H1 (cell line): ENCODE data around the gene CACNG5. TPM values are rescaled to one million over a fixed set of nuclear protein-coding genes. Genes with fewer than 3 reads are reported as not detected.
A peak's percentile ranks its signal among the peaks of the same experiment; 100 is the strongest.

ENCODE experiments used
- CTCF ChIA-PET: fragments of 300-600 bp; sonication (Branson Sonifier 250); formaldehyde crosslinking; loops from one replicate; lab custom pipeline; 2021; ENCODE audit not compliant: partially characterized antibody; lab: Charles Lee
- POLR2A ChIA-PET: fragments of 300-600 bp; sonication (Branson Sonifier 250); formaldehyde crosslinking; loops from one replicate; lab custom pipeline; 2021; ENCODE audit warnings: inconsistent platforms; ENCODE audit not compliant: partially characterized antibody; lab: Charles Lee
- DNase-seq, 2 experiments: peaks; one replicate each; pipeline versions ENCODE4 v3.0.0 to v3.0.0-alpha.2; 2010 to 2022; ENCODE audit warnings: low spot score in 2 of 2, low read depth in 1 of 2, mixed read lengths in 1 of 2
- FAIRE-seq: peaks from 2 replicates; lab custom pipeline; 2011; peaks lifted over from hg19 to GRCh38; lab: Jason Lieb, UNC
- H2AFZ ChIP-seq: 2 replicates; pipeline ENCODE4 v1.8.1; 2012; ENCODE audit warnings: low read length, inconsistent platforms
- H2AK5ac ChIP-seq: 2 replicates; pipeline ENCODE4 v1.6.1; 2013; ENCODE audit warnings: low read depth, low read length
- H2BK120ac ChIP-seq: replicated peaks from 2 replicates; pipeline ENCODE3; 2013; ENCODE audit warnings: low read depth, low read length, inconsistent platforms
- H2BK12ac ChIP-seq: 2 replicates; pipeline ENCODE4 v1.6.1; 2013; ENCODE audit warnings: low read depth, low read length
- H2BK15ac ChIP-seq: 2 replicates; pipeline ENCODE4 v1.6.1; 2013; ENCODE audit warnings: low read length
- H2BK20ac ChIP-seq: 2 replicates; pipeline ENCODE4 v1.6.1; 2013; ENCODE audit warnings: low read length
- H2BK5ac ChIP-seq: 2 replicates; pipeline ENCODE4 v1.6.1; 2013; ENCODE audit warnings: low read depth, low read length
- H3K14ac ChIP-seq: 2 replicates; pipeline ENCODE4 v1.6.1; 2013; ENCODE audit warnings: inconsistent platforms; ENCODE audit not compliant: insufficient read length
- H3K18ac ChIP-seq: 2 replicates; pipeline ENCODE4 v1.6.1; 2013; ENCODE audit warnings: low read length; ENCODE audit errors: extremely low read depth
- H3K23ac ChIP-seq: 2 replicates; pipeline ENCODE4 v1.6.1; 2013; ENCODE audit warnings: inconsistent platforms; ENCODE audit not compliant: insufficient read length
- H3K23me2 ChIP-seq: 2 replicates; pipeline ENCODE4 v1.6.1; 2013; ENCODE audit warnings: low read depth, low read length
- H3K27ac ChIP-seq: 2 replicates; pipeline ENCODE4 v1.6.1; 2011; ENCODE audit warnings: low read depth, low read length, inconsistent platforms
- H3K27me3 ChIP-seq, 4 experiments: replicated peaks in 1 of 4; 1 replicate in 1 of 4; 2 replicates in 3 of 4; pipeline versions ENCODE4 v1.6.1 to v1.8.1; 2011 to 2013; ENCODE audit warnings: low read length in 3 of 4, mild to moderate bottlenecking in 3 of 4, inconsistent platforms in 2 of 4, mixed read lengths in 2 of 4, moderate library complexity in 1 of 4; ENCODE audit not compliant: control insufficient read depth in 3 of 4, insufficient read depth in 3 of 4; ENCODE audit errors: extremely low read depth in 1 of 4
- H3K36me3 ChIP-seq, 4 experiments: 2 replicates each; pipeline versions ENCODE4 v1.6.1 to v1.8.1; 2011 to 2013; ENCODE audit warnings: mild to moderate bottlenecking in 4 of 4, low read length in 3 of 4, moderate library complexity in 2 of 4, control low read depth in 1 of 4, inconsistent platforms in 1 of 4; ENCODE audit not compliant: insufficient read depth in 4 of 4, control insufficient read depth in 2 of 4
- H3K4ac ChIP-seq: replicated peaks from 2 replicates; pipeline ENCODE3; 2013; ENCODE audit warnings: low read length, low read depth, mixed read lengths, inconsistent platforms; ENCODE audit not compliant: insufficient read length
- H3K4me1 ChIP-seq, 4 experiments: replicated peaks in 1 of 4; 1 replicate in 1 of 4; 2 replicates in 3 of 4; pipeline versions ENCODE4 v1.6.1 to v1.8.1; 2011 to 2013; ENCODE audit warnings: low read length in 3 of 4, inconsistent platforms in 2 of 4, mixed read lengths in 1 of 4; ENCODE audit not compliant: insufficient read depth in 4 of 4, control insufficient read depth in 3 of 4
- H3K4me2 ChIP-seq, 2 experiments: 2 replicates each; pipeline versions ENCODE4 v1.6.1 to v1.8.1; 2011 to 2013; ENCODE audit warnings: low read depth in 2 of 2, low read length in 2 of 2, control low read depth in 1 of 2, inconsistent platforms in 1 of 2, mild to moderate bottlenecking in 1 of 2; ENCODE audit not compliant: insufficient read depth in 1 of 2
- H3K4me3 ChIP-seq, 4 experiments: fragments of 200-600, 300-600 bp in 1 of 4; sonication (generic), shearing (Covaris generic), sonication (Bioruptor Twin) in 1 of 4; 2 replicates each; pipeline versions ENCODE4 v1.5.1 to v1.8.1; 2011 to 2016; ENCODE audit warnings: low read length in 4 of 4, low read depth in 3 of 4, control low read depth in 2 of 4, inconsistent platforms in 2 of 4, mild to moderate bottlenecking in 2 of 4, mixed read lengths in 1 of 4, moderate library complexity in 1 of 4; ENCODE audit not compliant: insufficient read depth in 2 of 4; ENCODE audit errors: extremely low read depth in 1 of 4
- H3K56ac ChIP-seq: replicated peaks from 2 replicates; pipeline ENCODE3; 2013; ENCODE audit warnings: low read depth, mild to moderate bottlenecking, mixed read lengths, low read length, inconsistent platforms; ENCODE audit not compliant: insufficient read length
- H3K79me1 ChIP-seq: 2 replicates; pipeline ENCODE4 v1.6.1; 2013; ENCODE audit warnings: low read depth, low read length, control low read depth
- H3K79me2 ChIP-seq, 2 experiments: 2 replicates each; pipeline versions ENCODE4 v1.6.1 to v1.8.1; 2012 to 2013; ENCODE audit warnings: low read length in 2 of 2, mild to moderate bottlenecking in 2 of 2, inconsistent platforms in 1 of 2; ENCODE audit not compliant: insufficient read depth in 2 of 2, control insufficient read depth in 1 of 2
- H3K9ac ChIP-seq, 4 experiments: replicated peaks in 1 of 4; 1 replicate in 1 of 4; 2 replicates in 3 of 4; pipeline versions ENCODE4 v1.6.1 to v1.8.1; 2011 to 2013; ENCODE audit warnings: low read depth in 3 of 4, low read length in 3 of 4, control low read depth in 2 of 4, mild to moderate bottlenecking in 2 of 4, moderate library complexity in 2 of 4, inconsistent platforms in 1 of 4; ENCODE audit errors: extremely low read depth in 1 of 4
- H3K9me3 ChIP-seq, 2 experiments: 2 replicates each; pipeline versions ENCODE4 v1.6.1 to v1.8.1; 2012 to 2013; ENCODE audit warnings: mild to moderate bottlenecking in 2 of 2, moderate library complexity in 2 of 2, control low read depth in 1 of 2, inconsistent platforms in 1 of 2, low read depth in 1 of 2, low read length in 1 of 2, mixed read lengths in 1 of 2; ENCODE audit not compliant: insufficient read depth in 2 of 2
- H4K20me1 ChIP-seq, 2 experiments: replicated peaks in 1 of 2; 2 replicates each; pipeline versions ENCODE3 to v1.8.1; 2011 to 2013; ENCODE audit warnings: inconsistent platforms in 2 of 2, low read length in 2 of 2, mild to moderate bottlenecking in 1 of 2; ENCODE audit not compliant: insufficient read depth in 2 of 2, control insufficient read depth in 1 of 2
- H4K5ac ChIP-seq: 2 replicates; pipeline ENCODE4 v1.6.1; 2013; ENCODE audit warnings: low read length, low read depth, mixed read lengths, inconsistent platforms; ENCODE audit not compliant: insufficient read length
- H4K8ac ChIP-seq: 2 replicates; pipeline ENCODE4 v1.8.0; 2013; ENCODE audit warnings: mild to moderate bottlenecking, moderate library complexity, low read length, inconsistent platforms; ENCODE audit not compliant: insufficient read depth; ENCODE audit errors: extremely low read depth
- H4K91ac ChIP-seq: replicated peaks from 2 replicates; pipeline ENCODE3; 2013; ENCODE audit warnings: low read length, mixed read lengths, inconsistent platforms; ENCODE audit not compliant: insufficient read length
- CEBPB ChIP-seq: IDR thresholded peaks from 2 replicates; pipeline ENCODE4 v1.6.1; 2012; ENCODE audit warnings: low read depth, low read length
- CHD1 ChIP-seq: IDR thresholded peaks from 2 replicates; pipeline ENCODE4 v1.6.1; 2012; ENCODE audit warnings: low read depth, low read length, improper control_type of control experiment
- GABPA ChIP-seq: IDR thresholded peaks from 2 replicates; pipeline ENCODE4 v1.6.1; 2011; ENCODE audit warnings: mild to moderate bottlenecking, low read length, moderate library complexity, borderline replicate concordance; ENCODE audit not compliant: insufficient read depth
- JUN ChIP-seq: IDR thresholded peaks from 2 replicates; pipeline ENCODE4 v1.6.1; 2011; ENCODE audit warnings: low read depth, mild to moderate bottlenecking, improper control_type of control experiment, low read length
- JUND ChIP-seq: IDR thresholded peaks from 2 replicates; pipeline ENCODE4 v1.6.1; 2011; ENCODE audit warnings: mild to moderate bottlenecking, improper control_type of control experiment, low read length
- MAFK ChIP-seq: IDR thresholded peaks from 2 replicates; pipeline ENCODE4 v1.6.1; 2012; ENCODE audit warnings: low read depth, mild to moderate bottlenecking, improper control_type of control experiment, low read length
- MAX ChIP-seq: IDR thresholded peaks from 2 replicates; pipeline ENCODE4 v1.6.1; 2012; ENCODE audit warnings: inconsistent platforms
- RNF2 ChIP-seq: fragments of 200-900, 300-1000 bp; sonication (generic); IDR thresholded peaks from 2 replicates; pipeline ENCODE4 v1.7.1; 2016; ENCODE audit warnings: borderline replicate concordance, low read depth, mild to moderate bottlenecking, antibody characterized with exemption, low read length; ENCODE audit not compliant: poor library complexity, severe bottlenecking; ENCODE audit errors: missing control alignments
- SAP30 ChIP-seq: fragments of 300-600 bp; sonication (generic); IDR thresholded peaks from 2 replicates; pipeline ENCODE4 v1.7.1; 2012; ENCODE audit warnings: low read length, moderate library complexity, mild to moderate bottlenecking, inconsistent platforms; ENCODE audit not compliant: insufficient read depth, insufficient replicate concordance
- SIN3A ChIP-seq, 2 experiments: IDR thresholded peaks in 1 of 2; conservative IDR thresholded peaks in 1 of 2; 2 replicates each; pipeline ENCODE4 v1.6.1; 2011 to 2012; ENCODE audit warnings: low read length in 2 of 2, improper control_type of control experiment in 1 of 2, low read depth in 1 of 2, mild to moderate bottlenecking in 1 of 2
- SP4 ChIP-seq: IDR thresholded peaks from 2 replicates; pipeline ENCODE4 v1.6.1; 2012; ENCODE audit warnings: low read length, inconsistent platforms
- SRF ChIP-seq: IDR thresholded peaks from 2 replicates; pipeline ENCODE4 v1.6.1; 2011; ENCODE audit warnings: mild to moderate bottlenecking, low read depth, low read length, moderate library complexity
- TBP ChIP-seq: IDR thresholded peaks from 2 replicates; pipeline ENCODE4 v1.6.1; 2011; ENCODE audit warnings: low read depth, low read length, improper control_type of control experiment
- WGBS, 2 experiments: shearing (Covaris generic) in 1 of 2; methylation state at CpG; one replicate each; pipeline versions ENCODE4 v1.1.6 to v1.1.7; 2013 to 2015; ENCODE audit warnings: low lambda C conversion rate in 2 of 2, mixed read lengths in 2 of 2, inconsistent platforms in 1 of 2, low coverage in 1 of 2, missing lambda C conversion rate in 1 of 2; ENCODE audit not compliant: insufficient replicate concordance in 2 of 2, insufficient coverage in 1 of 2, insufficient read length in 1 of 2; ENCODE audit errors: extremely low coverage in 1 of 2, missing lambda C conversion rate in 1 of 2; 5-methylcytosine and 5-hydroxymethylcytosine counted together
- polyA plus RNA-seq, 7 experiments: library from polyadenylated mRNA; depleted of rRNA in 3 of 7; stranded (reverse) in 5 of 7; unstranded in 2 of 7; fragments of >200 nt in 5 of 7; fragments of 200-250 nt in 2 of 7; gene quantifications; 1 replicate in 5 of 7; 2 replicates in 1 of 7; 4 replicates in 1 of 7; pipeline versions ENCODE4 v1.2.1 to v1.2.3, GENCODE V29; 2011 to 2013; ENCODE audit warnings: missing spikeins in 2 of 7, mixed read lengths in 2 of 7
- total RNA-seq: library from RNA; stranded (reverse); fragmentation: NEBNext Ultra II Directional; extraction: Animal tissue kit (Norgen Biotek cat#: 25700); gene quantifications from 2 replicates; pipeline ENCODE4 v1.2.1, GENCODE V29; 2021

The CACNG5 gene
- total and polyA plus RNA-seq, 2 of the 8 experiments (the other 6 are each of a cell fraction or from before 2014, with no cell fraction given), result 2.2 to 3.1 TPM

- CTCF ChIA-PET, result interaction anchor here (0.6 to 1.6 kb wide), 13 partner anchors 10 to 214 kb away, joined by 3 to 8 read pairs (median 3); partner anchors contain the start of gene CACNG1
- POLR2A ChIA-PET, result interaction anchor here (0.9 to 1.3 kb wide), 3 partner anchors 11 to 547 kb away, joined by 3 read pairs; partner anchors contain the start of gene PITPNC1
- TF ChIP-seq MAX (no peak), CHD1 (no peak), JUND (no peak), SP4 (no peak), TBP (0 out of 2 replicates have a peak, but pooled peaks have one; percentile 2), SAP30 (peak; percentile 17), CEBPB (no peak), SRF (no peak), GABPA (no peak), SIN3A (conservative IDR thresholded peaks at IDR 0.05 in 1 of 2, IDR thresholded peaks at IDR 0.05 in 1 of 2; ENCODE audit: low read depth in 1 of 2, low read length in 2 of 2) (no peak), RNF2 (no peak), JUN (no peak), MAFK (no peak)
Observed at GRCh38 chr17:66829883-66830282, 5.0 kb upstream of the CACNG5 start.

More at GRCh38 chr17:66829883-66830282, 5.0 kb upstream of the CACNG5 start:
- Histone ChIP-seq H4K5ac (no peak overlapping the region), H3K56ac (no peak overlapping the region), H3K23ac (no peak overlapping the region), H3K36me3 (no peaks in the 10 kb centered on the region), H3K4me2 (peak overlapping the region; percentile 37 to 39; a peak in 3 of 4 replicates), H2BK5ac (no peak overlapping the region), H3K4me1 (peaks cover 2 to 16% (median 8%) of the 10 kb centered on the region in 4 experiments), H4K91ac (no peak overlapping the region), H3K18ac (no peak overlapping the region; the same call in 1 of the 2 replicates), H2AFZ (no peak overlapping the region), H4K20me1 (no peaks in the 10 kb centered on the region), H2BK120ac (no peak overlapping the region), H3K27ac (no peak overlapping the region), H3K79me1 (no peaks in the 10 kb centered on the region), H3K9ac (no peak overlapping the region), H3K27me3 (peaks cover 0 to 3% (median 2%) of the 10 kb centered on the region in 4 experiments; a peak in 3 of 7 replicates), H3K4ac (no peak overlapping the region), H3K23me2 (no peaks in the 10 kb centered on the region; the same call in 1 of the 2 replicates), H3K14ac (no peak overlapping the region), H2AK5ac (no peak overlapping the region), H4K8ac (no peak overlapping the region), H2BK15ac (no peak overlapping the region), H2BK12ac (0 out of 2 replicates have a peak overlapping the region, but pooled peaks have one; percentile 51), H2BK20ac (no peak overlapping the region), H3K79me2 (no peaks in the 10 kb centered on the region), H3K9me3 (no peaks in the 10 kb centered on the region), H3K4me3 (0 out of 8 replicates have a peak overlapping the region, but pooled peaks of 1 of the 4 experiments have one; percentile 6)
- no peak for FAIRE-seq
- DNase-seq, result no peak
- WGBS, 2 experiments, result 56% methylated on average over 10 of the region's 10 CpGs; no CpG with 5 or more reads in 1 of the 2 experiments
